K562 (cell line): Measurements from ENCODE around the gene OR6K2. TPM values are rescaled to one million over a fixed set of nuclear protein-coding genes. Genes with fewer than 3 reads are reported as not detected.
A peak's percentile ranks its signal among the peaks of the same experiment; 100 is the strongest.

ENCODE experiments used
- ADNP ChIP-seq: fragments of 200-800 bp; sonication (Bioruptor generic); IDR thresholded peaks from 2 replicates; pipeline ENCODE4 v1.6.1; 2016; ENCODE audit warnings: missing genetic modification characterization, missing compliant biosample characterization
- EHMT2 ChIP-seq: fragments of 450-650 bp; IDR thresholded peaks from 2 replicates; pipeline ENCODE4 v1.6.1; 2018; ENCODE audit warnings: antibody characterized with exemption
- EP400 ChIP-seq: fragments of 450-650 bp; IDR thresholded peaks from 2 replicates; pipeline ENCODE4 v1.6.1; 2017; ENCODE audit warnings: antibody characterized with exemption, mild to moderate bottlenecking, moderate library complexity
- ETV1 ChIP-seq: fragments of 450-650 bp; conservative IDR thresholded peaks from 2 replicates; pipeline ENCODE4 v1.6.1; 2016; ENCODE audit warnings: missing genetic modification characterization, control low read depth, low read depth, missing compliant biosample characterization
- FOXK1 ChIP-seq: sonication (generic); formaldehyde crosslinking; IDR thresholded peaks from 2 replicates; pipeline ENCODE4 v1.8.0; 2022; ENCODE audit warnings: missing genetic modification reagents, mild to moderate bottlenecking, borderline replicate concordance
- FOXO4 ChIP-seq: fragments of 450-650 bp; formaldehyde crosslinking; IDR thresholded peaks from 2 replicates; pipeline ENCODE4 v1.4.0; 2020; ENCODE audit warnings: mild to moderate bottlenecking, moderate library complexity
- HIVEP1 ChIP-seq: fragments of 250-450 bp; sonication (Bioruptor Pico); IDR thresholded peaks from 2 replicates; pipeline ENCODE4 v1.4.0; 2020; ENCODE audit warnings: mild to moderate bottlenecking
- HNRNPK ChIP-seq: fragments of 200-400 bp; formaldehyde crosslinking; IDR thresholded peaks from one replicate; pipeline ENCODE4 v1.6.1; 2018; ENCODE audit warnings: mild to moderate bottlenecking, low read depth, low read length; ENCODE audit not compliant: poor library complexity, severe bottlenecking
- KLF10 ChIP-seq: fragments of 250-450 bp; sonication (Bioruptor Pico); IDR thresholded peaks from 2 replicates; pipeline ENCODE4 v1.6.1; 2021; ENCODE audit warnings: matching md5 sums
- NFYB ChIP-seq: IDR thresholded peaks from 2 replicates; pipeline ENCODE4 v1.6.1; 2011; ENCODE audit warnings: mild to moderate bottlenecking, moderate library complexity; ENCODE audit not compliant: insufficient read length; ENCODE audit errors: extremely low read depth
- PRPF4 ChIP-seq: fragments of 200-400 bp; formaldehyde crosslinking; IDR thresholded peaks from one replicate; pipeline ENCODE4 v1.6.1; 2017; ENCODE audit warnings: low read length, low read depth, mild to moderate bottlenecking; ENCODE audit not compliant: insufficient read depth, poor library complexity, severe bottlenecking
- PYGO2 ChIP-seq: fragments of 450-650 bp; IDR thresholded peaks from 2 replicates; pipeline ENCODE4 v1.6.1; 2016; ENCODE audit warnings: mild to moderate bottlenecking, missing genetic modification characterization, moderate library complexity, missing compliant biosample characterization
- RFX1 ChIP-seq: fragments of 450-650 bp; IDR thresholded peaks from 2 replicates; pipeline ENCODE4 v1.6.1; 2016; ENCODE audit warnings: mild to moderate bottlenecking, moderate library complexity
- SMAD2 ChIP-seq: fragments of 150-350 bp; IDR thresholded peaks from 2 replicates; pipeline ENCODE4 v1.6.1; 2014; ENCODE audit warnings: low read depth, mild to moderate bottlenecking, low read length
- SMAD4 ChIP-seq: fragments of 250-450 bp; sonication (Bioruptor Pico); conservative IDR thresholded peaks from 2 replicates; pipeline ENCODE4 v1.8.0; 2021; ENCODE audit warnings: inconsistent platforms, mild to moderate bottlenecking, moderate library complexity
- SP1 ChIP-seq: sonication (generic); formaldehyde crosslinking; IDR thresholded peaks from 2 replicates; pipeline ENCODE4 v1.8.1; 2022; ENCODE audit warnings: mild to moderate bottlenecking, missing genetic modification reagents
- SRSF7 ChIP-seq: fragments of 200-400 bp; formaldehyde crosslinking; optimal IDR thresholded peaks from 2 replicates; pipeline ENCODE3; 2017; ENCODE audit warnings: mild to moderate bottlenecking, low read depth, low read length
- STAG1 ChIP-seq: sonication (generic); formaldehyde crosslinking; IDR thresholded peaks from 2 replicates; pipeline ENCODE4 v1.5.0; 2020; ENCODE audit warnings: missing genetic modification reagents, borderline replicate concordance
- TBP ChIP-seq: optimal IDR thresholded peaks from 2 replicates; pipeline ENCODE3; 2011; ENCODE audit warnings: low read depth, low read length, improper control_type of control experiment
- TCF7L2 ChIP-seq: fragments of 150-350 bp; IDR thresholded peaks from 2 replicates; pipeline ENCODE4 v1.6.1; 2016; ENCODE audit warnings: low read depth, mild to moderate bottlenecking, low read length, moderate library complexity
- THRB ChIP-seq: fragments of 450-650 bp; formaldehyde crosslinking; conservative IDR thresholded peaks from 2 replicates; pipeline ENCODE4 v1.4.0; 2022; ENCODE audit warnings: mild to moderate bottlenecking, missing genetic modification characterization
- ZBED1 ChIP-seq: IDR thresholded peaks from 2 replicates; pipeline ENCODE4 v1.6.1; 2014
- ZBTB7A ChIP-seq: IDR thresholded peaks from 2 replicates; pipeline ENCODE4 v1.6.1; 2011; ENCODE audit warnings: low read depth, mild to moderate bottlenecking, low read length, moderate library complexity, borderline replicate concordance; ENCODE audit not compliant: control insufficient read depth
- ZBTB9 ChIP-seq: fragments of 450-650 bp; formaldehyde crosslinking; IDR thresholded peaks from 2 replicates; pipeline ENCODE4 v1.4.0; 2020; ENCODE audit warnings: mild to moderate bottlenecking, moderate library complexity
- ZNF445 ChIP-seq: fragments of 250-450 bp; sonication (Bioruptor Pico); IDR thresholded peaks from 2 replicates; pipeline ENCODE4 v1.4.0; 2020; ENCODE audit warnings: low read depth, mild to moderate bottlenecking, moderate library complexity
- ZNF511 ChIP-seq: sonication (generic); formaldehyde crosslinking; IDR thresholded peaks from 2 replicates; pipeline ENCODE4 v1.8.0; 2022; ENCODE audit warnings: mild to moderate bottlenecking, missing genetic modification reagents
- polyA plus RNA-seq, 8 experiments: library from polyadenylated mRNA; depleted of rRNA in 4 of 8; stranded (reverse) in 5 of 8; unstranded in 3 of 8; fragments of >200 nt; fragmentation: Nextera tagmentation in 2 of 8; fragmentation: Illumina TruSeq in 1 of 8; extraction: Ambion mirVana in 2 of 8; extraction: Trizol in 1 of 8; gene quantifications; 2 replicates each; pipeline versions ENCODE4 v1.2.1 to v1.2.3, GENCODE V29; 2011 to 2014; ENCODE audit warnings: inconsistent platforms in 1 of 8, missing spikeins in 1 of 8
- total RNA-seq, 7 experiments: library from RNA; depleted of rRNA in 6 of 7; stranded (reverse); fragments of >200 nt in 6 of 7; fragmentation: Illumina TruSeq in 2 of 7; extraction: Trizol in 2 of 7; gene quantifications; 2 replicates each; pipeline versions ENCODE4 v1.2.1 to v1.2.3, GENCODE V29; 2011 to 2021; ENCODE audit warnings: low replicate concordance in 1 of 7

Gene OR6K2
- total and polyA plus RNA-seq, 9 of the 15 experiments (the other 6 are each of a cell fraction or from before 2014, with no cell fraction given) = not detected

- no peak for TF ChIP-seq HNRNPK
- no peak for TF ChIP-seq FOXO4
- no peak for TF ChIP-seq HIVEP1 (CRISPR knock-in tag)
- TF ChIP-seq ZNF511 (CRISPR knock-in tag) = no peak
- no peak for TF ChIP-seq SRSF7
- no peak for TF ChIP-seq FOXK1 (CRISPR knock-in tag)
- TF ChIP-seq ZNF445 (CRISPR knock-in tag) = no peak
- no peak for TF ChIP-seq PYGO2 (tag)
- no peak for TF ChIP-seq ZBTB9
- no peak for TF ChIP-seq ZBTB7A
- no peak for TF ChIP-seq NFYB
- TF ChIP-seq ADNP = no peak
- no peak for TF ChIP-seq SMAD4 (CRISPR knock-in tag)
- no peak for TF ChIP-seq TBP
- peak; percentile 46 for TF ChIP-seq ETV1 (tag)
- TF ChIP-seq RFX1 = no peak
- no peak for TF ChIP-seq PRPF4
- TF ChIP-seq SP1 (CRISPR knock-in tag) = no peak
- TF ChIP-seq STAG1 (CRISPR knock-in tag) = no peak
- TF ChIP-seq ZBED1 = no peak
- TF ChIP-seq SMAD2 = no peak
- TF ChIP-seq THRB (CRISPR knock-in tag) = no peak
- no peak for TF ChIP-seq TCF7L2
- TF ChIP-seq KLF10 (CRISPR knock-in tag) = no peak
- no peak for TF ChIP-seq EHMT2
- TF ChIP-seq EP400 = no peak
Measured at GRCh38 chr1:158728510-158729225, 28.2 kb upstream of the OR6K2 start (continued).
